ENCODE results near the gene HHATL. TPM values are rescaled to one million over a fixed set of nuclear protein-coding genes. Genes with fewer than 3 reads are reported as not detected.
A peak's percentile ranks its signal among the peaks of the same experiment; 100 is the strongest.

Gene HHATL
- total RNA-seq, 5 donors from 2014 or later (not counting 1 experiment from before 2014, with no cell fraction given), result not detected

DNA sequence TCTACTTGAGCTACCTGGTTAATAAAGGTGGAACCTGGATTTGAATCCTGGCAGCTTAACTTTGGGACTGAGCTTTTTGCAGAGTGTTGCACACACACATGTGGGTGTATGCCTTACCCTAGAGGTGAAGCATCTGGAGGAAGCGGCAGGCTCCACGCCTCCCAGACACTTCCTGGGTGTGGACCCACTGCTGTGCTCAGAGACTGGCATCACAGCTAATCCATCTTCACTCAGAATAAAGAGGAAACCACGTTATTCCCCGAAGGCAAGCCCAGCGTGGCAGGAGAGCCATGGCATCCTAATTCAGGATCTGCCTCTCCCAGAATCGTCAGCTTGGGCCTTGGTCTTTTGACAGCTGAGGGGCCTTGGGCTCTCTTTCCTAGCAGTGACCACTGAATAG lies 45.0 kb upstream of the HHATL start:
- POLR2A ChIA-PET, result no interaction called here
- Mint-ChIP-seq H3K4me1 (peaks cover 27 to 45% (median 33%) of the 10 kb centered on the region in 3 donors), H3K27me3 (no peaks in the 10 kb centered on the region), H3K36me3 (no peaks in the 10 kb centered on the region), H3K27ac (peak overlapping the region; percentile 89 to 90), H3K4me3 (peak overlapping the region in 1 of 3 donors; percentile 47), H3K9me3 (no peaks in the 10 kb centered on the region)
- Histone ChIP-seq H3K4me3 (ENCODE audit: control insufficient read depth in 1 of 2, extremely low read depth in 1 of 2, low read length in 1 of 2) (no peak overlapping the region), H3K27ac (ENCODE audit: low read length) (peak overlapping the region; percentile 27), H3K9me3 (no peaks in the 10 kb centered on the region), H3K36me3 (ENCODE audit: control insufficient read depth in 2 of 2, extremely low read depth in 1 of 2, insufficient read depth in 1 of 2, low read length in 1 of 2) (no peaks in the 10 kb centered on the region), H3K27me3 (replicated peaks in 1 of 2; ENCODE audit: control insufficient read depth in 2 of 2, extremely low read depth in 1 of 2, insufficient read depth in 2 of 2, low read length in 1 of 2) (no peaks in the 10 kb centered on the region), H3K4me1 (ENCODE audit: control insufficient read depth in 1 of 2, extremely low read depth in 1 of 2, insufficient read depth in 2 of 2, low read length in 2 of 2) (peaks cover 18 to 46% of the 10 kb centered on the region in 2 experiments)
- WGBS (ENCODE audit: insufficient coverage), result 37% methylated on average over 5 of the region's 6 CpGs
- ATAC-seq (replicated peaks in 1 of 4), result peak; percentile 88 to 98 (median 96)
- peak in 29 of 35 experiments; percentile 11 to 59 (median 27) for DNase-seq
- CTCF ChIA-PET, result interaction anchor here in 1 of 2 donors (0.5 to 1.3 kb wide), 4 partner anchors 65 to 636 kb away, joined by 3 read pairs; no protein-coding TSS in a partner anchor

DNA sequence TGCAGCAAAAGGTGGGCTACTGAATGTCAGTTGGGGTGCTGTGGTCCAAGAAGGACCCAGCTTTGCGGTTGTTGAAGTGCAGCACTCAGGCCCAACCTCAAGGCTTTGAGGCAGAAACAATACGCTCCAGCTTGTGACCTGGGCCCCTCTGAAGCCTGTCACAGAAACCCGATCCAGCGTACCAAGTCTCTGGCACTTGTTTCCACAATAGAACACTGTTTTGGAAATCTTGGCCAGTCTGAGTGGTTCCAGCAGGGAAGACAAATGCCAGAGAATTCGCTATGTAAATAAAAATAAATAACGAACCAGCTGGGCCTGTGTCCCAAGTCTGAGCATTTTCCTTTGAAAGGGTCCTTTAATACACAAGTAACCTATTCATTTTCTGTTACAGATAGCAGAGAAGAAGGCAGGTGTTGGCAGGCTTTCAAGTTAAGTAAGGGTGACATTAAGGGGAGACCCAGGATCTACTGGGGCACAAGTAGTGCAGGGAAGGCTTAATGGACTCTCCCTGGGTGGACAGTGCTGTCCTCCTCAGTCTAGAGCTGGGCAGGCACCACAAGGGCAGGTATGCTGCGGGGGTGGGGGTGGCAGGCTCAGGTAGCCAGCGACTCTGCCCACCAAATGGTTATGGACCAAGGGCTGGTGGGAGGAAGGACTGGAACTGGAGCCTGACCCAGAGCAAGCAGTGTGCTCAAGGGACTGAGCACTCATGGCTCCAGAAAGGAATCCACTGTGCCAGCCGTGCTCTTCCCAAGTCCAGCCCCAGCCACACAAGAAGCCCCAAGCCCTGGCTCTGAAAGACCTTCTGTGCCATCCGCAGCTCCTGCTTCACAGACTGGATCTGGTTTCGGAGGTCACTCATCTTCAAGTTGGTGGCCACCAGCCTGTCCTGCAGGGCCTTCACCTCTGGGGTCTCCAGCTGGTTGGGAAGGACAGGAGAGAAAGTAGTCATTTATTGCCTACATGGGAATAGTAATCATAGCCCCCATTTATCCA lies 44.2 kb upstream of the HHATL start:
- peak overlapping the region in 1 of 3 donors; percentile 47 for H3K4me3 Mint-ChIP-seq
- H3K9me3 Mint-ChIP-seq, result no peaks in the 10 kb centered on the region
- H3K36me3 Mint-ChIP-seq, result no peaks in the 10 kb centered on the region
- H3K4me3 ChIP-seq (ENCODE audit: control insufficient read depth in 1 of 2, extremely low read depth in 1 of 2, low read length in 1 of 2), result no peak overlapping the region
- CTCF ChIA-PET, result interaction anchor here (0.5 to 0.8 kb wide), 3 partner anchors 11 to 282 kb away, joined by 3 read pairs; no protein-coding TSS in a partner anchor
- DNase-seq (no peak), ATAC-seq (replicated peaks in 1 of 4) (no peak)
- POLR2A ChIA-PET, result interaction anchor here in 1 of 2 donors (0.6 kb wide), 1 partner anchor 155 kb away, joined by 3 read pairs; no protein-coding TSS in a partner anchor
- no peaks in the 10 kb centered on the region for H3K36me3 ChIP-seq (ENCODE audit: control insufficient read depth in 2 of 2, extremely low read depth in 1 of 2, insufficient read depth in 1 of 2, low read length in 1 of 2)
- H3K9me3 ChIP-seq, result no peaks in the 10 kb centered on the region
- peak overlapping the region; percentile 89 to 90 for H3K27ac Mint-ChIP-seq
- 84% methylated on average over 6 of the region's 11 CpGs for WGBS (ENCODE audit: insufficient coverage)
- peaks cover 18 to 46% of the 10 kb centered on the region in 2 experiments for H3K4me1 ChIP-seq (ENCODE audit: control insufficient read depth in 1 of 2, extremely low read depth in 1 of 2, insufficient read depth in 2 of 2, low read length in 2 of 2)
- H3K27ac ChIP-seq (ENCODE audit: low read length), result peak overlapping the region; percentile 27
- H3K4me1 Mint-ChIP-seq, result peaks cover 27 to 45% (median 33%) of the 10 kb centered on the region in 3 donors
- H3K27me3 ChIP-seq (replicated peaks in 1 of 2; ENCODE audit: control insufficient read depth in 2 of 2, extremely low read depth in 1 of 2, insufficient read depth in 2 of 2, low read length in 1 of 2), result no peaks in the 10 kb centered on the region
- H3K27me3 Mint-ChIP-seq, result no peaks in the 10 kb centered on the region

DNA sequence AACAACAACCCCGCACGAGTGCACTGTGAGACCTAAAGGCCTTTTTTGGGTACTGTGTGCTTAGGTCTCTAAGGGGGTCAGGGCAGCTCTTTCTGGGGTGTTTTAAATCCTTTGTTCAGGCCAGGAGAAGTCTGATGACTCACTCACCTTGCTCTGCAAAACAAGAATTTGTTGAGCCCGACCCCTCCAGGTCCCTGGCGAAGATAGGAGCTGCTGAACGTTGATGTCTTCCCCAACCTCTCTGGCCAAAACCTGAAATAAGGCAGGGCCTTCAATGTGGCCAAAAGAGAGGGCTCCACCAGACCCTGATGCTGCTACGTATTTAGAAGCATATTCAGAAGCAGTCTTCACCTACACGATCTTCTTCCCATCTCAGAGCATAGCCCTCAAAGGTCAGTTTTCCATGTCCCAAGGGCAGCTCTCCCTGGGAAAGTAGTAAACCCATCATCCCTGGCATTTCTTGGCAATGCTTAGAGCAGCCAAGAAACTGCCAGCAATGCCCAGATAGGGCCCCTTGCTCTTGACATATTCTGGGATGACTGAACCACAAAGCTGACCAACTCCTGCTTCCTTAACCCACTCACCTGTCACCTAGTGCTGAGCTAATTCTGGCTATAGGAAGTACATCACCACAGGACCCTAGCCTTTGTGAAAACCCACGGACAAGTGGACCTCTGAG lies 43.3 kb upstream of the HHATL start:
- Histone ChIP-seq H3K36me3 (ENCODE audit: control insufficient read depth in 2 of 2, extremely low read depth in 1 of 2, insufficient read depth in 1 of 2, low read length in 1 of 2) (no peaks in the 10 kb centered on the region), H3K4me1 (ENCODE audit: control insufficient read depth in 1 of 2, extremely low read depth in 1 of 2, insufficient read depth in 2 of 2, low read length in 2 of 2) (peaks cover 18 to 46% of the 10 kb centered on the region in 2 experiments), H3K4me3 (ENCODE audit: control insufficient read depth in 1 of 2, extremely low read depth in 1 of 2, low read length in 1 of 2) (no peak overlapping the region), H3K9me3 (no peaks in the 10 kb centered on the region), H3K27ac (ENCODE audit: low read length) (no peak overlapping the region), H3K27me3 (replicated peaks in 1 of 2; ENCODE audit: control insufficient read depth in 2 of 2, extremely low read depth in 1 of 2, insufficient read depth in 2 of 2, low read length in 1 of 2) (no peaks in the 10 kb centered on the region)
- no peaks in the 10 kb centered on the region for H3K27me3 Mint-ChIP-seq
- POLR2A ChIA-PET, result interaction anchor here in 1 of 2 donors (0.6 kb wide), 1 partner anchor 154 kb away, joined by 3 read pairs; no protein-coding TSS in a partner anchor
- no peak overlapping the region for H3K4me3 Mint-ChIP-seq
- H3K4me1 Mint-ChIP-seq, result peaks cover 27 to 45% (median 33%) of the 10 kb centered on the region in 3 donors
- H3K9me3 Mint-ChIP-seq, result no peaks in the 10 kb centered on the region
- ATAC-seq (replicated peaks in 1 of 4) (no peak), DNase-seq (no peak)
- no peak overlapping the region for H3K27ac Mint-ChIP-seq
- CTCF ChIA-PET, result interaction anchor here in 1 of 2 donors (0.8 to 1.3 kb wide), 2 partner anchors 10 to 11 kb away, joined by 3 to 4 read pairs; no protein-coding TSS in a partner anchor
- WGBS (ENCODE audit: insufficient coverage), result 75% methylated on average over 6 of the region's 8 CpGs
- no peaks in the 10 kb centered on the region for H3K36me3 Mint-ChIP-seq

DNA sequence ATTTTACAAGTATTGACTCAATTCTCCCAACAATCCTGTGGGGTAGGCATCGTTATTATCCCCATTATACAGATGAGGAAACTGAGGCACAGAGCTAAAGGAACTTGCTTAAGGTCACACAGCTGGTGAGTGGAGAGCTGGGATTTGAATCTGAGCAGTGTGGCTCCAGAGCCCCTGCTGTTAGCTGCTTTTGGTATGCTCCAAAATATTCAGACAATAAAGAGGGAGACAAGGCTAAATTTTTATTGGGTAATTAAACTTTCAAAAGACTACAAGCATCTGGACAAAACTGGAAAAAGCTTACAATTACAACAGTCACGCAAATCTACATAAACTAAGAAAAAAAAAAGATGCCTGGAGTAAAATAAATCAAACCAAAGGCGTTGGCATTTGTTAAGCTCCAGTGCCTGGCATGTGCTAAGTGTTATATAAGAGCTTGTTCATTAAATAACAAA lies 42.7 kb upstream of the HHATL start:
- Mint-ChIP-seq H3K4me1 (peaks cover 27 to 45% (median 33%) of the 10 kb centered on the region in 3 donors), H3K27me3 (no peaks in the 10 kb centered on the region), H3K4me3 (no peak overlapping the region), H3K27ac (no peak overlapping the region), H3K36me3 (no peaks in the 10 kb centered on the region), H3K9me3 (no peaks in the 10 kb centered on the region)
- no peak for DNase-seq
- peaks cover 18 to 46% of the 10 kb centered on the region in 2 experiments for H3K4me1 ChIP-seq (ENCODE audit: control insufficient read depth in 1 of 2, extremely low read depth in 1 of 2, insufficient read depth in 2 of 2, low read length in 2 of 2)
- H3K27me3 ChIP-seq (replicated peaks in 1 of 2; ENCODE audit: control insufficient read depth in 2 of 2, extremely low read depth in 1 of 2, insufficient read depth in 2 of 2, low read length in 1 of 2), result no peaks in the 10 kb centered on the region
- no CpG with 5 or more reads among the region's 3 CpGs for WGBS (ENCODE audit: insufficient coverage)
- ChIA-PET POLR2A (interaction anchor here in 1 of 2 donors (0.5 kb wide), 1 partner anchor 57 kb away, joined by 4 read pairs; no protein-coding TSS in a partner anchor), CTCF (interaction anchor here (0.6 to 1.3 kb wide), 2 partner anchors 12 to 62 kb away, joined by 3 to 4 read pairs; no protein-coding TSS in a partner anchor)
- no peaks in the 10 kb centered on the region for H3K9me3 ChIP-seq
- no peaks in the 10 kb centered on the region for H3K36me3 ChIP-seq (ENCODE audit: control insufficient read depth in 2 of 2, extremely low read depth in 1 of 2, insufficient read depth in 1 of 2, low read length in 1 of 2)
- no peak overlapping the region for H3K27ac ChIP-seq (ENCODE audit: low read length)
- H3K4me3 ChIP-seq (ENCODE audit: control insufficient read depth in 1 of 2, extremely low read depth in 1 of 2, low read length in 1 of 2), result no peak overlapping the region
- no peak for ATAC-seq (replicated peaks in 1 of 4)

DNA sequence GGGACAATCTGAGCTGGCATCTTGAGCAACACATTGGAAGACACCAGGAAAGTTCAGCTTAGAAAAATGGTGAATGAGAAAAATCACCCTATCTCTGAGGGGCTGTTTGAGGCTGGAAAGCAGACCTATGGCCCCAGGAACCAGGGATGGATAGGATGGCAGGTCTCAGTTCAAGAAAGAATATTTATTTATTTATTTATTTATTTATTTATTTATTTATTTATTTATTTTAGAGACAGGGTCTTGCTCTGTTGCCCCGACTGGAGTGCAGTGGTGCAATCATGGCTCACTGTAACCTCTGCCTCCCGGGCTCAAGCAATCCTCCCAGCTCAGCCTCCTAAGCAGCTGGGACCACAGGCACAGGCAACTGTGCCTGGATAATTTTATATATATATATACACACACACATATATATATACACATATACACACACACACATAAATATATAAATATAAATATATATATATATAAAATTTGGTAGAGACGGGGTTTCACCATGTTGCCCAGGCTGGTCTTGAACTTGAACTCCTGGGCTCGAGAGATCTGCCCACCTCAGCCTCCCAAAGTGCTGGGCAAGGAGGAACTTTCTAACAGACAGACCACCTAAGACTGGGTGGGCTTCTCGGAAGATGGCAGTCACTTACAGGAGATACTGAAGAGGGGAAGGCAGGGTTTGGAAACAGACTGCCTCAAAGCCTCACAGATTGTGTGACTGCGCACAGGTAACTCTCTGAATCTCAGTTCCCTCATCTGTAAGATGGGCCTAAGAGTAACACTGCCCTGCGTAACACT lies 40.8 kb upstream of the HHATL start:
- Histone ChIP-seq H3K27ac (ENCODE audit: low read length) (no peak overlapping the region), H3K4me1 (ENCODE audit: control insufficient read depth in 1 of 2, extremely low read depth in 1 of 2, insufficient read depth in 2 of 2, low read length in 2 of 2) (peaks cover 18 to 30% of the 10 kb centered on the region in 2 experiments), H3K36me3 (ENCODE audit: control insufficient read depth in 2 of 2, extremely low read depth in 1 of 2, insufficient read depth in 1 of 2, low read length in 1 of 2) (no peaks in the 10 kb centered on the region), H3K9me3 (no peaks in the 10 kb centered on the region), H3K27me3 (replicated peaks in 1 of 2; ENCODE audit: control insufficient read depth in 2 of 2, extremely low read depth in 1 of 2, insufficient read depth in 2 of 2, low read length in 1 of 2) (no peaks in the 10 kb centered on the region), H3K4me3 (ENCODE audit: control insufficient read depth in 1 of 2, extremely low read depth in 1 of 2, low read length in 1 of 2) (no peak overlapping the region)
- DNase-seq (no peak), ATAC-seq (replicated peaks in 1 of 4) (no peak)
- CTCF ChIA-PET, result no interaction called here
- no peaks in the 10 kb centered on the region for H3K27me3 Mint-ChIP-seq
- H3K27ac Mint-ChIP-seq, result no peak overlapping the region
- H3K9me3 Mint-ChIP-seq, result no peaks in the 10 kb centered on the region
- peaks cover 21 to 32% (median 26%) of the 10 kb centered on the region in 3 donors for H3K4me1 Mint-ChIP-seq
- POLR2A ChIA-PET, result no interaction called here
- WGBS (ENCODE audit: insufficient coverage), result no CpG with 5 or more reads among the region's 7 CpGs
- H3K4me3 Mint-ChIP-seq, result no peak overlapping the region
- H3K36me3 Mint-ChIP-seq, result no peaks in the 10 kb centered on the region
